Stimulated activated CD4-positive, alpha-beta T cell treated with anti-CD3 and anti-CD28 coated beads, Interleukin-2, amount 100 ng/mL, for 48 hours (primary cell): ENCODE data around the gene TM9SF4.

Experiments used
- DNase-seq, 2 donors: peaks; one replicate each; pipeline ENCODE4 v3.0.0-alpha.2; 2020

The TM9SF4 gene

GRCh38 chr20:32213870-32214269 lies 104.4 kb downstream of the TM9SF4 start:
- DNase-seq, result no peak

- no peak for DNase-seq
Measured at GRCh38 chr20:32215147-32215546, 105.6 kb downstream of the TM9SF4 start.

GRCh38 chr20:32215729-32216128 lies 106.2 kb downstream of the TM9SF4 start:
- no peak for DNase-seq

- DNase-seq, result no peak
Measured at GRCh38 chr20:32216179-32217142, 106.9 kb downstream of the TM9SF4 start.
